Heart left ventricle (tissue), 13 donors: ENCODE measurements around the gene TMEM31.

Experiments
- CTCF ChIP-seq, 12 donors: fragments of 200-600 bp; sonication (generic) in 4 of 12; IDR thresholded peaks; one replicate each; pipeline versions ENCODE4 v1.5.0 to v1.8.0; 2018 to 2022; ENCODE audit warnings: antibody characterized with exemption in 12 of 12, mild to moderate bottlenecking in 5 of 12
- POLR2A ChIP-seq, 2 donors: fragments of 450-650 bp; IDR thresholded peaks; one replicate each; pipeline ENCODE4 v1.6.1; 2017; ENCODE audit warnings: antibody characterized with exemption in 2 of 2, mild to moderate bottlenecking in 2 of 2, moderate library complexity in 2 of 2
- donor health status: ischemic (EF 13 %, LVEDD 7.1; RV severe dilation, severe dysfunction).
- donor health status: DM: no; HTN: yes; CAD: no.
- donor health status: DM: no; HTN: no; CAD: no.
- donor health status: ischemic (EF 25% LVEDD 6.9; RV normal size, moderate dysfunction).
- donor health status: ischemic (EF 25% LVEDD 5.7; RV mildly dilated, moderate dysfunction).
- donor health status: ischemic (EF 35%, LVEDD 5.7; RV mildly dilated, moderate dysfunction).
- donor health status: nonischemic (EF 11% LVEDD 7.7; RV severe dilation, severe dysfunction).
- donor health status: DM: yes; HTN: yes; CAD: no.
- donor health status: PGD.
- donor health status: ischemic (EF 29% LVEDD 5.4; RV normal size, mild dysfunction).
- donor health status: nonischemic (EF 23%, LVEDD 6.1; RV moderate dilation, normal function).

DNA sequence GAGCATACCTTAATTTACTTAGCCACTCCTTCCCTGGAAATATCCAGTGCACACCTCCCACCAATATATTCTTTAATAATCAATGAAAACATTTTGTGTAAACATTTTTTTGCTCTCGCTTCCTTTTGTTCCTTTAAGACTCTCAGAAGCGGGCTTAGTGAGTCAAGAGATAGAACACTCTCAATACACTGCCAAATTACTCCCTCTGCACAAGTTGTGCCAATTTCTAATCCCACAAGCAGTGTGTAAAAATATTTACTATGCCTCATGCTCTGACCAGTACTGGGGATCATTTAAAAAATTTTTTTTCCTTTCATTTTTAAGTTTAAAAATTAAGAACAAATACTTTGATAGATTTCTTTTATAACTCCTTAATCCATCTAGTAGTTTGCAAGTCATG, 29.3 kb upstream of the TMEM31 start:
- no peak for TF ChIP-seq POLR2A (IDR thresholded peaks at IDR 0.05)
- TF ChIP-seq CTCF (IDR thresholded peaks at IDR 0.05) = no peak
